ENCODE measurements around the gene MAEA. TPM values are rescaled to one million over a fixed set of nuclear protein-coding genes. Genes with fewer than 3 reads are reported as not detected.

Gene MAEA
- total RNA-seq, 3 donors from 2014 or later, result 49.9 to 76.7 (median 62.3) TPM

- TF ChIP-seq POLR2AphosphoS5 (IDR thresholded peaks at IDR 0.05), result no peak
- no peak for TF ChIP-seq CTCF (IDR thresholded peaks at IDR 0.05)
- TF ChIP-seq POLR2A (IDR thresholded peaks at IDR 0.05), result no peak
- H3K27me3 ChIP-seq, result no peaks in the 10 kb centered on the region
- intact Hi-C loops (cut with DNase I; ENCODE audit: low total_unique reads), result no loop called here
Observed at GRCh38 chr4:1253831-1254230, 35.9 kb upstream of the MAEA start.

GRCh38 chr4:1255151-1255550 is 34.5 kb upstream of the MAEA start:
- no peaks in the 10 kb centered on the region for H3K9me3 ChIP-seq
- H3K4me1 ChIP-seq, result peaks cover 0 to 10% of the 10 kb centered on the region in 2 donors
- no peaks in the 10 kb centered on the region for H3K36me3 ChIP-seq
- no peak overlapping the region for H3K27ac ChIP-seq
- TF ChIP-seq CTCF (IDR thresholded peaks at IDR 0.05) (no peak), POLR2A (IDR thresholded peaks at IDR 0.05) (no peak), POLR2AphosphoS5 (IDR thresholded peaks at IDR 0.05) (no peak)
- no peaks in the 10 kb centered on the region for H3K27me3 ChIP-seq
- no peak overlapping the region for H3K4me3 ChIP-seq
- intact Hi-C loops (cut with DNase I; ENCODE audit: low total_unique reads), result no loop called here
- DNase-seq (ENCODE audit: low spot score in 2 of 2), result no peak

More at GRCh38 chr4:1253831-1254230, 35.9 kb upstream of the MAEA start:
- H3K4me1 ChIP-seq, result peaks cover 0 to 12% of the 10 kb centered on the region in 2 donors
- no peaks in the 10 kb centered on the region for H3K36me3 ChIP-seq
- no peak overlapping the region for H3K4me3 ChIP-seq
- H3K27ac ChIP-seq, result no peak overlapping the region
- DNase-seq (ENCODE audit: low spot score in 2 of 2), result no peak
- H3K9me3 ChIP-seq, result no peaks in the 10 kb centered on the region

- H3K27ac ChIP-seq, result no peak overlapping the region
- H3K4me3 ChIP-seq, result no peak overlapping the region
- TF ChIP-seq POLR2A (IDR thresholded peaks at IDR 0.05) (no peak), CTCF (IDR thresholded peaks at IDR 0.05) (no peak), POLR2AphosphoS5 (IDR thresholded peaks at IDR 0.05) (no peak)
- DNase-seq (ENCODE audit: low spot score in 2 of 2), result no peak
- H3K9me3 ChIP-seq, result no peaks in the 10 kb centered on the region
- no peaks in the 10 kb centered on the region for H3K27me3 ChIP-seq
- peaks cover 0 to 5% of the 10 kb centered on the region in 2 donors for H3K4me1 ChIP-seq
- H3K36me3 ChIP-seq, result no peaks in the 10 kb centered on the region
- intact Hi-C loops (cut with DNase I; ENCODE audit: low total_unique reads), result no loop called here
Observed at GRCh38 chr4:1255699-1256098, 34.0 kb upstream of the MAEA start.

GRCh38 chr4:1258457-1258856 is 31.2 kb upstream of the MAEA start:
- Histone ChIP-seq H3K36me3 (no peaks in the 10 kb centered on the region), H3K4me3 (no peak overlapping the region), H3K27ac (no peak overlapping the region), H3K4me1 (no peaks in the 10 kb centered on the region), H3K27me3 (no peaks in the 10 kb centered on the region), H3K9me3 (no peaks in the 10 kb centered on the region)
- DNase-seq (ENCODE audit: low spot score in 2 of 2), result no peak
- intact Hi-C loops (cut with DNase I; ENCODE audit: low total_unique reads), result no loop called here
- TF ChIP-seq POLR2A (IDR thresholded peaks at IDR 0.05), result no peak
- no peak for TF ChIP-seq CTCF (IDR thresholded peaks at IDR 0.05)
- no peak for TF ChIP-seq POLR2AphosphoS5 (IDR thresholded peaks at IDR 0.05)

GRCh38 chr4:1259966-1260365 is 29.7 kb upstream of the MAEA start:
- intact Hi-C loops (cut with DNase I; ENCODE audit: low total_unique reads), result no loop called here
- no peaks in the 10 kb centered on the region for H3K9me3 ChIP-seq
- no peak overlapping the region for H3K4me3 ChIP-seq
- H3K27ac ChIP-seq, result no peak overlapping the region
- no peaks in the 10 kb centered on the region for H3K36me3 ChIP-seq
- H3K4me1 ChIP-seq, result no peaks in the 10 kb centered on the region
- TF ChIP-seq CTCF (IDR thresholded peaks at IDR 0.05), result no peak
- TF ChIP-seq POLR2AphosphoS5 (IDR thresholded peaks at IDR 0.05), result no peak
- TF ChIP-seq POLR2A (IDR thresholded peaks at IDR 0.05), result no peak
- H3K27me3 ChIP-seq, result no peaks in the 10 kb centered on the region
- no peak for DNase-seq (ENCODE audit: low spot score in 2 of 2)
